SK-N-SH (cell line): ENCODE results near the gene JKAMP. TPM values are rescaled to one million over a fixed set of nuclear protein-coding genes. Genes with fewer than 3 reads are reported as not detected.

Source experiments
- CTCF ChIA-PET: fragments of 300-600, 350-600 bp; formaldehyde crosslinking; extraction: SDS; loops from one replicate; lab custom pipeline; 2021; lab: Yijun Ruan, JAX
- POLR2A ChIA-PET: fragments of 350-600 bp; sonication (Branson Sonifier 250); formaldehyde crosslinking; extraction: SDS; loops from one replicate; lab custom pipeline; 2020; ENCODE audit warnings: antibody characterized with exemption, inconsistent platforms; lab: Yijun Ruan, JAX
- DNase-seq: peaks from one replicate; pipeline ENCODE4 v3.0.0; 2012
- H2AFZ ChIP-seq: fragments of 200-600 bp; sonication (generic); 2 replicates; pipeline ENCODE4 v1.8.1; 2016; ENCODE audit warnings: antibody characterized with exemption, mild to moderate bottlenecking, low read depth
- H3F3A ChIP-seq: fragments of 200-600 bp; sonication (generic); replicated peaks from 2 replicates; pipeline ENCODE3; 2016; ENCODE audit warnings: antibody characterized with exemption, mild to moderate bottlenecking; ENCODE audit not compliant: insufficient read depth
- H3K27ac ChIP-seq, 2 experiments: fragments of 200-500 bp in 1 of 2; fragments of 200-600 bp in 1 of 2; sonication (Bioruptor generic) in 1 of 2; sonication (generic), shearing (Covaris generic) in 1 of 2; 2 replicates each; pipeline versions ENCODE4 v1.5.1 to v1.6.1; 2014 to 2016; ENCODE audit warnings: low read depth in 2 of 2, inconsistent platforms in 1 of 2, low read length in 1 of 2, mild to moderate bottlenecking in 1 of 2, mixed read lengths in 1 of 2
- H3K27me3 ChIP-seq: fragments of 200-600 bp; sonication (generic), shearing (Covaris generic); 2 replicates; pipeline ENCODE4 v1.6.1; 2016; ENCODE audit warnings: mixed run types; ENCODE audit not compliant: insufficient read depth
- H3K36me3 ChIP-seq, 2 experiments: fragments of 200-500 bp in 1 of 2; fragments of 200-600 bp in 1 of 2; sonication (Bioruptor generic) in 1 of 2; sonication (generic) in 1 of 2; replicated peaks in 1 of 2; 2 replicates each; pipeline versions ENCODE3 to v1.5.1; 2014 to 2016; ENCODE audit warnings: low read length in 1 of 2, mild to moderate bottlenecking in 1 of 2; ENCODE audit not compliant: insufficient read depth in 2 of 2, control insufficient read depth in 1 of 2
- H3K4me1 ChIP-seq, 2 experiments: fragments of 200-500 bp in 1 of 2; fragments of 200-600 bp in 1 of 2; sonication (Bioruptor generic) in 1 of 2; sonication (generic), shearing (Covaris generic) in 1 of 2; 2 replicates each; pipeline versions ENCODE4 v1.5.1 to v1.6.1; 2014 to 2016; ENCODE audit warnings: low read depth in 1 of 2, low read length in 1 of 2, mixed run types in 1 of 2; ENCODE audit not compliant: insufficient read depth in 2 of 2, control insufficient read depth in 1 of 2
- H3K4me2 ChIP-seq: fragments of 200-600 bp; sonication (generic), shearing (Covaris generic); 2 replicates; pipeline ENCODE4 v1.6.1; 2017; ENCODE audit warnings: mixed run types
- H3K4me3 ChIP-seq, 2 experiments: fragments of 200-500 bp in 1 of 2; fragments of 200-600 bp in 1 of 2; sonication (Bioruptor generic) in 1 of 2; sonication (generic), shearing (Covaris generic) in 1 of 2; 2 replicates each; pipeline versions ENCODE4 v1.5.1 to v1.8.1; 2014 to 2016; ENCODE audit warnings: low read depth in 2 of 2, inconsistent platforms in 1 of 2, low read length in 1 of 2, mild to moderate bottlenecking in 1 of 2, mixed read lengths in 1 of 2, moderate library complexity in 1 of 2
- H3K79me2 ChIP-seq: fragments of 200-600 bp; sonication (generic); 2 replicates; pipeline ENCODE4 v1.8.1; 2017; ENCODE audit warnings: mild to moderate bottlenecking; ENCODE audit not compliant: insufficient read depth
- H3K9ac ChIP-seq: fragments of 200-600 bp; sonication (generic); 2 replicates; pipeline ENCODE4 v1.6.1; 2017; ENCODE audit warnings: mixed run types
- H3K9me2 ChIP-seq: fragments of 200-600 bp; sonication (generic); 2 replicates; pipeline ENCODE4 v1.6.1; 2017; ENCODE audit warnings: mixed run types
- H3K9me3 ChIP-seq: fragments of 200-600 bp; sonication (generic); 2 replicates; pipeline ENCODE4 v1.6.1; 2017; ENCODE audit warnings: mixed run types, mild to moderate bottlenecking, moderate library complexity
- H4K20me1 ChIP-seq: fragments of 200-600 bp; sonication (generic); 2 replicates; pipeline ENCODE4 v1.6.1; 2017; ENCODE audit warnings: mild to moderate bottlenecking, mixed run types; ENCODE audit not compliant: insufficient read depth
- ELF1 ChIP-seq: IDR thresholded peaks from 2 replicates; pipeline ENCODE4 v1.4.0; 2012
- EP300 ChIP-seq, 2 experiments: IDR thresholded peaks; 2 replicates each; pipeline versions ENCODE4 v1.4.0 to v1.6.1; 2012; ENCODE audit warnings: borderline replicate concordance in 1 of 2, low read depth in 1 of 2, low read length in 1 of 2
- EZH2phosphoT487 ChIP-seq: fragments of 200-600 bp; sonication (generic); IDR thresholded peaks from 2 replicates; pipeline ENCODE4 v1.6.1; 2017; ENCODE audit warnings: low read depth, mixed run types, mild to moderate bottlenecking, antibody characterized with exemption, moderate library complexity, borderline replicate concordance
- FOXJ3 ChIP-seq: sonication (generic); formaldehyde crosslinking; IDR thresholded peaks from 2 replicates; pipeline ENCODE4 v1.5.1; 2020; ENCODE audit warnings: mild to moderate bottlenecking, missing genetic modification reagents
- FOXM1 ChIP-seq: IDR thresholded peaks from 2 replicates; pipeline ENCODE4 v1.4.0; 2012; ENCODE audit warnings: low read depth, mild to moderate bottlenecking
- GABPA ChIP-seq: IDR thresholded peaks from 2 replicates; pipeline ENCODE4 v1.4.0; 2012; ENCODE audit warnings: low read depth, mild to moderate bottlenecking
- GATA2 ChIP-seq: sonication (generic); formaldehyde crosslinking; IDR thresholded peaks from 2 replicates; pipeline ENCODE4 v1.5.0; 2020; ENCODE audit warnings: mild to moderate bottlenecking, missing genetic modification reagents
- JUND ChIP-seq: IDR thresholded peaks from 2 replicates; pipeline ENCODE4 v1.4.0; 2012
- MEF2A ChIP-seq: IDR thresholded peaks from 2 replicates; pipeline ENCODE4 v1.4.0; 2012; ENCODE audit warnings: low read depth, borderline replicate concordance
- POLR2AphosphoS5 ChIP-seq: IDR thresholded peaks from 2 replicates; pipeline ENCODE4 v1.6.1; 2012; ENCODE audit warnings: low read depth, low read length
- RAD21 ChIP-seq: IDR thresholded peaks from 2 replicates; pipeline ENCODE4 v1.6.1; 2012; ENCODE audit warnings: mild to moderate bottlenecking, low read length
- RFX5 ChIP-seq: IDR thresholded peaks from 2 replicates; pipeline ENCODE4 v1.6.1; 2012; ENCODE audit warnings: mild to moderate bottlenecking, improper control_type of control experiment, low read length
- SMC3 ChIP-seq: IDR thresholded peaks from 2 replicates; pipeline ENCODE4 v1.6.1; 2012; ENCODE audit warnings: low read depth, low read length, improper control_type of control experiment
- TCF12 ChIP-seq: IDR thresholded peaks from 2 replicates; pipeline ENCODE4 v1.4.0; 2012
- TEAD4 ChIP-seq: IDR thresholded peaks from 2 replicates; pipeline ENCODE4 v1.4.0; 2012; ENCODE audit warnings: mild to moderate bottlenecking, borderline replicate concordance; ENCODE audit not compliant: insufficient read depth
- WGBS: methylation state at CpG from one replicate; pipeline ENCODE4 v1.1.6; 2017; ENCODE audit warnings: low lambda C conversion rate; 5-methylcytosine and 5-hydroxymethylcytosine counted together
- polyA plus RNA-seq, 3 experiments: library from polyadenylated mRNA; depleted of rRNA; stranded (reverse); fragments of >200 nt; gene quantifications; 2 replicates each; pipeline ENCODE4 v1.2.3, GENCODE V29; 2012
- TF ChIP-seq, protein P1 (sequence below): IDR thresholded peaks from 2 replicates; pipeline ENCODE4 v1.4.0; 2012; ENCODE audit warnings: low read depth, borderline replicate concordance
- TF ChIP-seq, protein P2 (sequence below): IDR thresholded peaks from 2 replicates; pipeline ENCODE4 v1.6.1; 2012; ENCODE audit warnings: mild to moderate bottlenecking, low read depth, low read length, moderate library complexity

The JKAMP gene
- polyA plus RNA-seq, 1 of the 3 experiments (the other 2 are of a cell fraction) = 95.4 TPM

DNA sequence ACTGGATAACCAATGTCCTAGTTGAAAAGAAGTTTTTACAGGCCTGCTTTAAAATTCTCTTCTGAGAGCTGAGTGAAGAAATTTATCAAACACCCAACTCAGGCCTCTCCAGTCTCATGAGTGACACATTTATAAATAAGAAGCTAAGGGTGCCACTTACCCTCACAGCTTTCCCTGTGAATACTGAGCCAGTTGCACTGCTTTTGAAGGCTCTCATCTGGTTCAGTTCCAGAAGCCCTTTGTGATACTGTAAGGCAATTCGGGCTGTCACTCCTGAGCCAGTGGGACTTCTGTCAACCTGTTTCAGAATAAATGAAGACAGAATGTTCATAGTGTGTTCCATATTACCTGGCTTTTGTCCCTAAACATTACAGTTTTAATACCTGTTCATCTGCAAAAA lies 8.6 kb upstream of the JKAMP start:
- Histone ChIP-seq H4K20me1 (0 out of 2 replicates have a peak, but pooled peaks cover 8% of the 10 kb centered on the region), H3K36me3 (peaks cover 76 to 85% of the 10 kb centered on the region in 2 experiments)
- POLR2A ChIA-PET = no interaction called here

GRCh38 chr14:59478540-59478939 lies 5.8 kb upstream of the JKAMP start:
- DNase-seq = no peak
- no peak overlapping the region for H3K27ac ChIP-seq
- H3K27me3 ChIP-seq = no peaks in the 10 kb centered on the region
- H3K4me1 ChIP-seq = peaks cover 16 to 21% of the 10 kb centered on the region in 2 experiments; a peak in 3 of 4 replicates
- H3K9me3 ChIP-seq = no peaks in the 10 kb centered on the region
- H3K9me2 ChIP-seq = no peaks in the 10 kb centered on the region
- no peak overlapping the region for H3K4me3 ChIP-seq
- H3K4me2 ChIP-seq = no peak overlapping the region
- no peak overlapping the region for H2AFZ ChIP-seq
- ChIA-PET POLR2A (no interaction called here), CTCF (interaction anchor here (1.2 to 2.7 kb wide), 3 partner anchors 14 to 449 kb away, joined by 5 to 7 read pairs (median 5); partner anchors contain the start of genes CCDC175 and GPR135)
- peaks cover 49 to 65% of the 10 kb centered on the region in 2 experiments for H3K36me3 ChIP-seq
- 95% methylated on average over 3 of the region's 3 CpGs for WGBS
- TF ChIP-seq GABPA (no peak), TCF12 (no peak), FOXM1 (no peak), EP300 (IDR thresholded peaks at IDR 0.05; ENCODE audit: borderline replicate concordance in 1 of 2, low read depth in 1 of 2, low read length in 1 of 2) (no peak)
- TF ChIP-seq, protein P1, sequence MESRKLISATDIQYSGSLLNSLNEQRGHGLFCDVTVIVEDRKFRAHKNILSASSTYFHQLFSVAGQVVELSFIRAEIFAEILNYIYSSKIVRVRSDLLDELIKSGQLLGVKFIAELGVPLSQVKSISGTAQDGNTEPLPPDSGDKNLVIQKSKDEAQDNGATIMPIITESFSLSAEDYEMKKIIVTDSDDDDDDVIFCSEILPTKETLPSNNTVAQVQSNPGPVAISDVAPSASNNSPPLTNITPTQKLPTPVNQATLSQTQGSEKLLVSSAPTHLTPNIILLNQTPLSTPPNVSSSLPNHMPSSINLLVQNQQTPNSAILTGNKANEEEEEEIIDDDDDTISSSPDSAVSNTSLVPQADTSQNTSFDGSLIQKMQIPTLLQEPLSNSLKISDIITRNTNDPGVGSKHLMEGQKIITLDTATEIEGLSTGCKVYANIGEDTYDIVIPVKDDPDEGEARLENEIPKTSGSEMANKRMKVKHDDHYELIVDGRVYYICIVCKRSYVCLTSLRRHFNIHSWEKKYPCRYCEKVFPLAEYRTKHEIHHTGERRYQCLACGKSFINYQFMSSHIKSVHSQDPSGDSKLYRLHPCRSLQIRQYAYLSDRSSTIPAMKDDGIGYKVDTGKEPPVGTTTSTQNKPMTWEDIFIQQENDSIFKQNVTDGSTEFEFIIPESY = no peak
- peaks cover 26% of the 10 kb centered on the region for H3F3A ChIP-seq
- H4K20me1 ChIP-seq = 0 out of 2 replicates have a peak, but pooled peaks cover 4% of the 10 kb centered on the region
- peaks cover 82% of the 10 kb centered on the region for H3K79me2 ChIP-seq
- H3K9ac ChIP-seq = no peak overlapping the region

More for the DNA sequence above, 8.6 kb upstream of the JKAMP start:
- TF ChIP-seq ELF1 = no peak
- TF ChIP-seq RFX5 = no peak
- Histone ChIP-seq H3F3A (peaks cover 14% of the 10 kb centered on the region), H3K4me1 (peaks cover 4 to 13% of the 10 kb centered on the region in 2 experiments; a peak in 2 of 4 replicates), H3K9me3 (no peaks in the 10 kb centered on the region), H3K4me2 (no peak overlapping the region), H3K79me2 (peaks cover 60% of the 10 kb centered on the region), H3K9ac (no peak overlapping the region), H3K9me2 (no peaks in the 10 kb centered on the region), H3K27ac (no peak overlapping the region), H2AFZ (no peak overlapping the region), H3K27me3 (no peaks in the 10 kb centered on the region), H3K4me3 (no peak overlapping the region)
- CTCF ChIA-PET = interaction anchor here (2.2 to 4.5 kb wide), 2 partner anchors 8 to 101 kb away, joined by 8 to 27 read pairs; partner anchors contain the start of genes CCDC175, JKAMP and L3HYPDH
- no peak for DNase-seq
- 100% methylated on average over 1 of the region's 1 CpG for WGBS

DNA sequence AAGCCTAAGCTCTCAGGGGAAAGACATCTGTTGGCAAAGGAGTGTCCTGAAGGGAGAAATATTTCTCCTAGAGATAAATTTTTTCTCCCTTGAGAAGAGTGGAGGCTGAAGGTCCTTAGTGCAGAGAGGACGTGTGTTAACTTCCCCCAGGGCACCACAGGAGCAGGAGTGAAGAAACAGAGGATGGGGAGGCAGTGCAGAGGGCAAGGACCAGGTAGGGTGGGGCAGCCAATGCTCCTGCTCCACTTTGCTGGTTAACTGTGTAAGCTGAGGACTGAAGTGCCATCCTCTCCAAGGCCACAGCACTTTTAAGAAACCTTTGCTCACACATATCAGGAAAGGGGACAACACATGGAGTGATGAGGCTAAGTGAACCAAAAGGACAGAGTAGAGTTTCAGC lies 4.2 kb upstream of the JKAMP start:
- Histone ChIP-seq H3K9me3 (no peaks in the 10 kb centered on the region), H3K36me3 (peaks cover 33 to 49% of the 10 kb centered on the region in 2 experiments), H3K27me3 (no peaks in the 10 kb centered on the region), H4K20me1 (0 out of 2 replicates have a peak, but pooled peaks cover 4% of the 10 kb centered on the region), H3K4me2 (peak overlapping the region; percentile 77), H3K79me2 (peaks cover 94% of the 10 kb centered on the region), H3K9ac (no peak overlapping the region), H3K27ac (0 out of 4 replicates have a peak overlapping the region, but pooled peaks of 1 of the 2 experiments have one; percentile 99), H3F3A (peaks cover 31% of the 10 kb centered on the region), H3K4me1 (peaks cover 5 to 21% of the 10 kb centered on the region in 2 experiments; a peak in 3 of 4 replicates), H2AFZ (no peak overlapping the region), H3K9me2 (no peaks in the 10 kb centered on the region), H3K4me3 (peak overlapping the region in 1 of 2 experiments; percentile 68; a peak in 1 of 4 replicates)
- 65% methylated on average over 1 of the region's 1 CpG for WGBS
- no peak for DNase-seq
- ChIA-PET CTCF (interaction anchor here (0.6 to 2.7 kb wide), 3 partner anchors 15 to 582 kb away, joined by 3 to 7 read pairs (median 5); partner anchors contain the start of genes CCDC175 and GPR135), POLR2A (no interaction called here)
- TF ChIP-seq JUND = no peak
- TF ChIP-seq EP300 (IDR thresholded peaks at IDR 0.05; ENCODE audit: borderline replicate concordance in 1 of 2, low read depth in 1 of 2, low read length in 1 of 2) = no peak
- no peak for TF ChIP-seq TCF12
- no peak for TF ChIP-seq EZH2phosphoT487
- no peak for TF ChIP-seq SMC3
- TF ChIP-seq FOXJ3 = no peak
- TF ChIP-seq RAD21 = no peak
- TF ChIP-seq, protein P2, sequence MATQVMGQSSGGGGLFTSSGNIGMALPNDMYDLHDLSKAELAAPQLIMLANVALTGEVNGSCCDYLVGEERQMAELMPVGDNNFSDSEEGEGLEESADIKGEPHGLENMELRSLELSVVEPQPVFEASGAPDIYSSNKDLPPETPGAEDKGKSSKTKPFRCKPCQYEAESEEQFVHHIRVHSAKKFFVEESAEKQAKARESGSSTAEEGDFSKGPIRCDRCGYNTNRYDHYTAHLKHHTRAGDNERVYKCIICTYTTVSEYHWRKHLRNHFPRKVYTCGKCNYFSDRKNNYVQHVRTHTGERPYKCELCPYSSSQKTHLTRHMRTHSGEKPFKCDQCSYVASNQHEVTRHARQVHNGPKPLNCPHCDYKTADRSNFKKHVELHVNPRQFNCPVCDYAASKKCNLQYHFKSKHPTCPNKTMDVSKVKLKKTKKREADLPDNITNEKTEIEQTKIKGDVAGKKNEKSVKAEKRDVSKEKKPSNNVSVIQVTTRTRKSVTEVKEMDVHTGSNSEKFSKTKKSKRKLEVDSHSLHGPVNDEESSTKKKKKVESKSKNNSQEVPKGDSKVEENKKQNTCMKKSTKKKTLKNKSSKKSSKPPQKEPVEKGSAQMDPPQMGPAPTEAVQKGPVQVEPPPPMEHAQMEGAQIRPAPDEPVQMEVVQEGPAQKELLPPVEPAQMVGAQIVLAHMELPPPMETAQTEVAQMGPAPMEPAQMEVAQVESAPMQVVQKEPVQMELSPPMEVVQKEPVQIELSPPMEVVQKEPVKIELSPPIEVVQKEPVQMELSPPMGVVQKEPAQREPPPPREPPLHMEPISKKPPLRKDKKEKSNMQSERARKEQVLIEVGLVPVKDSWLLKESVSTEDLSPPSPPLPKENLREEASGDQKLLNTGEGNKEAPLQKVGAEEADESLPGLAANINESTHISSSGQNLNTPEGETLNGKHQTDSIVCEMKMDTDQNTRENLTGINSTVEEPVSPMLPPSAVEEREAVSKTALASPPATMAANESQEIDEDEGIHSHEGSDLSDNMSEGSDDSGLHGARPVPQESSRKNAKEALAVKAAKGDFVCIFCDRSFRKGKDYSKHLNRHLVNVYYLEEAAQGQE = no peak
- no peak for TF ChIP-seq TEAD4
- TF ChIP-seq FOXM1 = no peak
- no peak for TF ChIP-seq GATA2
- no peak for TF ChIP-seq ELF1
- TF ChIP-seq RFX5 = no peak
- TF ChIP-seq MEF2A = no peak
- TF ChIP-seq POLR2AphosphoS5 = no peak
